HepG2 (cell line): Measurements from ENCODE around the gene NSD2. TPM values are rescaled to one million over a fixed set of nuclear protein-coding genes. Genes with fewer than 3 reads are reported as not detected.
A peak's percentile ranks its signal among the peaks of the same experiment; 100 is the strongest.

Experiments used
- ATAC-seq: fragments of 200-7000 bp; cut with Tn5 transposase; 3 replicates; pipeline ENCODE4 v1.9.1; 2020; ENCODE audit warnings: mild to moderate bottlenecking, moderate library complexity
- BruUV-seq: library from RNA; stranded (reverse); fragments of 400-500 nt; replicated peaks from 2 replicates; lab custom pipeline; 2021; lab: Mats Ljungman, UMichigan
- CTCF ChIA-PET: fragments of 300-600 bp; formaldehyde crosslinking; extraction: SDS; loops from one replicate; lab custom pipeline; 2021; ENCODE audit warnings: low total read pairs, inconsistent platforms, low intra/inter-chr PET ratio; lab: Yijun Ruan, JAX
- POLR2A ChIA-PET: fragments of 350-600 bp; sonication (Branson Sonifier 250); formaldehyde crosslinking; loops from one replicate; lab custom pipeline; 2020; ENCODE audit warnings: antibody characterized with exemption, inconsistent platforms; lab: Yijun Ruan, JAX
- DNase-seq: peaks from one replicate; pipeline ENCODE4 v3.0.0-alpha.2; 2015; ENCODE audit warnings: low spot score
- FAIRE-seq: peaks from 3 replicates; lab custom pipeline; 2011; peaks lifted over from hg19 to GRCh38; lab: Jason Lieb, UNC
- H2AFZ ChIP-seq: one replicate; pipeline ENCODE4 v1.6.1; 2011; ENCODE audit warnings: low read length, inconsistent platforms
- H3K27ac ChIP-seq: fragments of 300-600 bp; 3 replicates; pipeline ENCODE4 v1.8.0; 2011; ENCODE audit warnings: mixed run types, mild to moderate bottlenecking, mixed read lengths, low read length, inconsistent platforms; ENCODE audit not compliant: insufficient read depth; ENCODE audit errors: extremely low read length
- H3K27me3 ChIP-seq, 2 experiments: fragments of 200-600 bp in 1 of 2; 2 replicates in 1 of 2; 3 replicates in 1 of 2; pipeline versions ENCODE4 v1.6.0 to v1.8.0; 2011; ENCODE audit warnings: low read length in 2 of 2, mild to moderate bottlenecking in 2 of 2, moderate library complexity in 2 of 2, inconsistent platforms in 1 of 2; ENCODE audit not compliant: insufficient read depth in 2 of 2, control insufficient read depth in 1 of 2
- H3K36me3 ChIP-seq, 2 experiments: fragments of 200-600 bp in 1 of 2; replicated peaks in 1 of 2; 2 replicates in 1 of 2; 3 replicates in 1 of 2; pipeline versions ENCODE4 v1.5.1 to v1.8.0; 2011; ENCODE audit warnings: low read length in 2 of 2, inconsistent platforms in 1 of 2; ENCODE audit not compliant: insufficient read depth in 2 of 2, control insufficient read depth in 1 of 2
- H3K4me1 ChIP-seq: 2 replicates; pipeline ENCODE4 v1.5.1; 2012; ENCODE audit warnings: low read length, inconsistent platforms; ENCODE audit not compliant: insufficient read depth
- H3K4me2 ChIP-seq: 2 replicates; pipeline ENCODE4 v1.6.0; 2011; ENCODE audit warnings: low read depth, low read length, inconsistent platforms
- H3K4me3 ChIP-seq, 3 experiments: fragments of 200-600 bp in 1 of 3; sonication (generic), shearing (Covaris generic) in 1 of 3; replicated peaks in 1 of 3; 2 replicates each; pipeline ENCODE4 v1.5.1; 2011 to 2016; ENCODE audit warnings: low read length in 3 of 3, inconsistent platforms in 2 of 3, low read depth in 2 of 3, mild to moderate bottlenecking in 2 of 3, control low read depth in 1 of 3, mixed read lengths in 1 of 3; ENCODE audit not compliant: insufficient read depth in 1 of 3
- H3K79me2 ChIP-seq: one replicate; pipeline ENCODE4 v1.6.1; 2011; ENCODE audit warnings: low read length, inconsistent platforms; ENCODE audit not compliant: insufficient read depth
- H3K9ac ChIP-seq: 2 replicates; pipeline ENCODE4 v1.6.0; 2011; ENCODE audit warnings: mild to moderate bottlenecking, low read depth, low read length, inconsistent platforms; ENCODE audit not compliant: insufficient read depth
- H3K9me3 ChIP-seq: 2 replicates; pipeline ENCODE4 v1.5.1; 2012; ENCODE audit warnings: mild to moderate bottlenecking, low read length
- H4K20me1 ChIP-seq: 2 replicates; pipeline ENCODE4 v1.6.0; 2011; ENCODE audit warnings: inconsistent platforms, mild to moderate bottlenecking, low read length, moderate library complexity; ENCODE audit not compliant: insufficient read depth
- HINFP ChIP-seq: sonication (generic); formaldehyde crosslinking; IDR thresholded peaks from 2 replicates; pipeline ENCODE4 v1.4.0; 2020; ENCODE audit warnings: low read depth, mild to moderate bottlenecking, missing genetic modification reagents
- HNF1B ChIP-seq: sonication (generic); formaldehyde crosslinking; IDR thresholded peaks from 2 replicates; pipeline ENCODE4 v1.5.1; 2020; ENCODE audit warnings: mild to moderate bottlenecking, moderate library complexity, missing genetic modification reagents
- HNF4A ChIP-seq: sonication (generic); formaldehyde crosslinking; IDR thresholded peaks from 2 replicates; pipeline ENCODE4 v1.4.0; 2020; ENCODE audit warnings: missing genetic modification reagents
- KDM2A ChIP-seq: sonication (generic); formaldehyde crosslinking; IDR thresholded peaks from 2 replicates; pipeline ENCODE4 v1.4.0; 2020; ENCODE audit warnings: low read depth, missing genetic modification reagents, borderline replicate concordance
- MAFK ChIP-seq, 2 experiments: IDR thresholded peaks in 1 of 2; conservative IDR thresholded peaks in 1 of 2; 2 replicates each; pipeline ENCODE4 v1.6.1; 2011; ENCODE audit warnings: improper control_type of control experiment in 2 of 2, low read length in 2 of 2
- MAX ChIP-seq: IDR thresholded peaks from 2 replicates; pipeline ENCODE4 v1.6.1; 2012; ENCODE audit warnings: inconsistent platforms
- NR3C1 ChIP-seq: sonication (generic); formaldehyde crosslinking; IDR thresholded peaks from 2 replicates; pipeline ENCODE4 v1.4.0; 2020; ENCODE audit warnings: missing genetic modification reagents
- PRDM15 ChIP-seq: sonication (generic); formaldehyde crosslinking; IDR thresholded peaks from 2 replicates; pipeline ENCODE4 v1.4.0; 2020; ENCODE audit warnings: missing genetic modification reagents
- RCOR2 ChIP-seq: IDR thresholded peaks from 2 replicates; pipeline ENCODE4 v1.6.1; 2016; ENCODE audit warnings: missing biosample characterization, missing genetic modification reagents
- TP53 ChIP-seq: sonication (generic); formaldehyde crosslinking; conservative IDR thresholded peaks from 2 replicates; pipeline ENCODE4 v1.4.0; 2020; ENCODE audit warnings: missing genetic modification reagents
- ZFP41 ChIP-seq: sonication (generic); formaldehyde crosslinking; IDR thresholded peaks from 2 replicates; pipeline ENCODE4 v1.4.0; 2020; ENCODE audit warnings: mild to moderate bottlenecking, missing genetic modification reagents, borderline replicate concordance
- ZGPAT ChIP-seq: IDR thresholded peaks from 2 replicates; pipeline ENCODE4 v1.6.1; 2016; ENCODE audit warnings: mild to moderate bottlenecking
- ZNF614 ChIP-seq: IDR thresholded peaks from 2 replicates; pipeline ENCODE4 v1.6.1; 2018; ENCODE audit warnings: missing biosample characterization, missing genetic modification reagents, inconsistent platforms, borderline replicate concordance
- WGBS: methylation state at CpG from one replicate; pipeline ENCODE4 v1.1.6; 2017; ENCODE audit warnings: low lambda C conversion rate; 5-methylcytosine and 5-hydroxymethylcytosine counted together
- in situ Hi-C: cut with HindIII; loops from 2 replicates; pipeline ENCODE4 v1.10.0; 2017; ENCODE audit warnings: low pct_unique_long_range_greater_than_20kb; ENCODE audit not compliant: extremely low pct_ligation_motif_present
- intact Hi-C: fragments of 100-400 bp; cut with micrococcal nuclease; formaldehyde crosslinking; loops from one replicate; pipeline ENCODE4 v1.10.0; 2022; ENCODE audit not compliant: unreplicated experiment
- polyA plus RNA-seq, 8 experiments: library from polyadenylated mRNA; depleted of rRNA in 3 of 8; stranded (reverse) in 7 of 8; unstranded in 1 of 8; fragments of >200 nt; fragmentation: Illumina TruSeq in 4 of 8; extraction: Trizol in 4 of 8; gene quantifications; 2 replicates each; pipeline versions ENCODE4 v1.2.1 to v1.2.3, GENCODE V29; 2011 to 2016; ENCODE audit warnings: low read depth in 4 of 8, missing spikeins in 1 of 8, mixed read lengths in 1 of 8; ENCODE audit not compliant: insufficient read depth in 1 of 8
- total RNA-seq, 5 experiments: library from RNA; depleted of rRNA; stranded (reverse); fragments of >200 nt; fragmentation: Illumina TruSeq; extraction: Trizol; gene quantifications; 2 replicates each; pipeline ENCODE4 v1.2.3, GENCODE V29; 2016; ENCODE audit warnings: low read depth in 1 of 5

NSD2 gene
- total and polyA plus RNA-seq, 2 of the 13 experiments (the other 11 are each of a cell fraction or from before 2014, with no cell fraction given) = 22.0 to 65.9 TPM

- Histone ChIP-seq H4K20me1 (no peaks in the 10 kb centered on the region), H3K36me3 (peaks cover 22 to 82% of the 10 kb centered on the region in 2 experiments), H3K4me3 (no peak overlapping the region), H3K4me1 (no peaks in the 10 kb centered on the region), H3K79me2 (no peaks in the 10 kb centered on the region), H3K9me3 (no peaks in the 10 kb centered on the region), H2AFZ (no peak overlapping the region), H3K4me2 (no peak overlapping the region), H3K9ac (no peak overlapping the region), H3K27ac (no peak overlapping the region), H3K27me3 (no peaks in the 10 kb centered on the region)
- 98% methylated on average over 11 of the region's 11 CpGs for WGBS
- intact Hi-C loops (no loop called here), in situ Hi-C loops (no loop called here)
- DNase-seq (peak; percentile 9), FAIRE-seq (no peak), ATAC-seq (no peak)
- ChIA-PET POLR2A (no interaction called here), CTCF (no interaction called here)
- BruUV-seq = no TSS peak
- TF ChIP-seq HNF1B (CRISPR knock-in tag) (no peak), ZGPAT (CRISPR knock-in tag) (no peak), TP53 (CRISPR knock-in tag) (no peak), NR3C1 (CRISPR knock-in tag) (no peak), MAFK (conservative IDR thresholded peaks at IDR 0.05 in 1 of 2, IDR thresholded peaks at IDR 0.05 in 1 of 2; ENCODE audit: low read length in 2 of 2) (no peak), ZNF614 (CRISPR knock-in tag) (no peak), PRDM15 (CRISPR knock-in tag) (no peak), KDM2A (CRISPR knock-in tag) (no peak), HINFP (no peak), ZFP41 (CRISPR knock-in tag) (no peak), RCOR2 (CRISPR knock-in tag) (no peak), MAX (no peak), HNF4A (no peak)
Measured at GRCh38 chr4:1939664-1940509, 68.7 kb downstream of the NSD2 start.
